Measurements from ENCODE around the gene SCUBE3.

DNA sequence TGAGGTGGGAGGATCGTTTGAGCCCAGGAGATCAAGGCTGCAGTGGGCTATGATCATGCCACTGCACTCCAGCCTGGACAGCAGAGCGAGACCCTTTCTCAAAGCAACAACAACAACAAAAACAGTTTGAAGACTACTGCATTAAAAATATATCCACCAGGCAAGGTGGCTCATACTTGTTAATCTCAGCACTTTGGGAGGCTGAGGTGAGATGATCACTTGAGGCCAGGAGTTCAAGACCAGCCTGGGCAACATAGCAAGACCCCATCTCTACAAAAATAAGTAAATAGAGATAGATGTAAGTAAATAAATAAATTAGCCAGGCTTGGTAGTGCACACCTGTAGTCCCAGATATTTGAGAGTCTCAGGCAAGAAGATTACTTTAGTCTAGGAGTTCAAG lies 58.2 kb downstream of the SCUBE3 start:
- TF ChIP-seq CTCF (conservative IDR thresholded peaks at IDR 0.05) (no peak), EZH2 (IDR thresholded peaks at IDR 0.05; ENCODE audit: low read depth) (no peak)
